Measurements from ENCODE around the gene RAD1.

Gene RAD1

DNA sequence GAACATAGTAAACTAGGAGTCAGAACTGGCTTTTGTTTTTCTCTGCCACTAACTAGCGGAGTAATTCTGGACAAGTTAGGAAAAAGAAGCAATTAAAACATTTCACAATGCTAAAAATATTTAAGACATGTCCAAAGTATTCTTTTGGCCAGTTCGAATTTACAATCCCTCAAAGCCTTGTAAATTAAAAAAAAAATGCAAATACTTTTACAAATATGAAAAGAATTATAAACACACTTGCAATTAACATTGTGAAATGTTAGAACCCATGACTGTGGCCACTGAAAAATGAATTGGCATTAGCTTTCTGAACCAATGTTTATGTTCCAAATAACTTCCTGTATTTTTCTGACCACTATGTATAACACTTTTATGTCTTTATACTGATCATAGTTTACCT, 2.2 kb downstream of the RAD1 start:
- H3K9ac ChIP-seq (ENCODE audit: low read depth, low read length), result 0 out of 2 replicates have a peak overlapping the region, but pooled peaks have one; percentile 100

GRCh38 chr5:34905564-34905963, 9.7 kb downstream of the RAD1 start:
- no peaks in the 10 kb centered on the region for H3K27me3 ChIP-seq (ENCODE audit: insufficient read depth, low read length)
- H3K36me3 ChIP-seq (ENCODE audit: insufficient read depth, low read depth, low read length), result peaks cover 49% of the 10 kb centered on the region
- H3K4me3 ChIP-seq (ENCODE audit: low read length), result no peak overlapping the region
- H3K9ac ChIP-seq (ENCODE audit: low read depth, low read length), result no peak overlapping the region
- H3K27ac ChIP-seq (ENCODE audit: low read length), result no peak overlapping the region
- no peaks in the 10 kb centered on the region for H3K4me1 ChIP-seq (ENCODE audit: insufficient read depth, low read length)
- no peaks in the 10 kb centered on the region for H3K9me3 ChIP-seq (ENCODE audit: insufficient read depth, low read depth, low read length)

More for the DNA sequence above, 2.2 kb downstream of the RAD1 start:
- Histone ChIP-seq H3K4me1 (ENCODE audit: insufficient read depth, low read length) (peaks cover 9% of the 10 kb centered on the region), H3K27me3 (ENCODE audit: insufficient read depth, low read length) (no peaks in the 10 kb centered on the region), H3K9me3 (ENCODE audit: insufficient read depth, low read depth, low read length) (no peaks in the 10 kb centered on the region), H3K27ac (ENCODE audit: low read length) (no peak overlapping the region), H3K4me3 (ENCODE audit: low read length) (0 out of 2 replicates have a peak overlapping the region, but pooled peaks have one; percentile 96), H3K36me3 (ENCODE audit: insufficient read depth, low read depth, low read length) (peaks cover 64% of the 10 kb centered on the region)

GRCh38 chr5:34903260-34903659, 12.0 kb downstream of the RAD1 start:
- Histone ChIP-seq H3K4me1 (ENCODE audit: insufficient read depth, low read length) (peaks cover 3% of the 10 kb centered on the region; the same call in 1 of the 2 replicates), H3K36me3 (ENCODE audit: insufficient read depth, low read depth, low read length) (peaks cover 26% of the 10 kb centered on the region), H3K9me3 (ENCODE audit: insufficient read depth, low read depth, low read length) (no peaks in the 10 kb centered on the region), H3K9ac (ENCODE audit: low read depth, low read length) (no peak overlapping the region), H3K4me3 (ENCODE audit: low read length) (no peak overlapping the region), H3K27me3 (ENCODE audit: insufficient read depth, low read length) (no peaks in the 10 kb centered on the region), H3K27ac (ENCODE audit: low read length) (no peak overlapping the region)

- Histone ChIP-seq H3K4me3 (ENCODE audit: low read length) (no peak overlapping the region), H3K4me1 (ENCODE audit: insufficient read depth, low read length) (peaks cover 3% of the 10 kb centered on the region; the same call in 1 of the 2 replicates), H3K9me3 (ENCODE audit: insufficient read depth, low read depth, low read length) (no peaks in the 10 kb centered on the region), H3K9ac (ENCODE audit: low read depth, low read length) (no peak overlapping the region), H3K27ac (ENCODE audit: low read length) (no peak overlapping the region), H3K27me3 (ENCODE audit: insufficient read depth, low read length) (no peaks in the 10 kb centered on the region), H3K36me3 (ENCODE audit: insufficient read depth, low read depth, low read length) (peaks cover 10% of the 10 kb centered on the region)
Observed at GRCh38 chr5:34900652-34901051, 14.7 kb downstream of the RAD1 start.

- H3K9ac ChIP-seq (ENCODE audit: low read depth, low read length), result 0 out of 2 replicates have a peak overlapping the region, but pooled peaks have one; percentile 22
- no peak overlapping the region for H3K27ac ChIP-seq (ENCODE audit: low read length)
- no peaks in the 10 kb centered on the region for H3K27me3 ChIP-seq (ENCODE audit: insufficient read depth, low read length)
- H3K9me3 ChIP-seq (ENCODE audit: insufficient read depth, low read depth, low read length), result no peaks in the 10 kb centered on the region
- no peak overlapping the region for H3K4me3 ChIP-seq (ENCODE audit: low read length)
- peaks cover 5% of the 10 kb centered on the region for H3K36me3 ChIP-seq (ENCODE audit: insufficient read depth, low read depth, low read length)
- peaks cover 3% of the 10 kb centered on the region; the same call in 1 of the 2 replicates for H3K4me1 ChIP-seq (ENCODE audit: insufficient read depth, low read length)
Observed at GRCh38 chr5:34899066-34899465, 16.2 kb downstream of the RAD1 start.

DNA sequence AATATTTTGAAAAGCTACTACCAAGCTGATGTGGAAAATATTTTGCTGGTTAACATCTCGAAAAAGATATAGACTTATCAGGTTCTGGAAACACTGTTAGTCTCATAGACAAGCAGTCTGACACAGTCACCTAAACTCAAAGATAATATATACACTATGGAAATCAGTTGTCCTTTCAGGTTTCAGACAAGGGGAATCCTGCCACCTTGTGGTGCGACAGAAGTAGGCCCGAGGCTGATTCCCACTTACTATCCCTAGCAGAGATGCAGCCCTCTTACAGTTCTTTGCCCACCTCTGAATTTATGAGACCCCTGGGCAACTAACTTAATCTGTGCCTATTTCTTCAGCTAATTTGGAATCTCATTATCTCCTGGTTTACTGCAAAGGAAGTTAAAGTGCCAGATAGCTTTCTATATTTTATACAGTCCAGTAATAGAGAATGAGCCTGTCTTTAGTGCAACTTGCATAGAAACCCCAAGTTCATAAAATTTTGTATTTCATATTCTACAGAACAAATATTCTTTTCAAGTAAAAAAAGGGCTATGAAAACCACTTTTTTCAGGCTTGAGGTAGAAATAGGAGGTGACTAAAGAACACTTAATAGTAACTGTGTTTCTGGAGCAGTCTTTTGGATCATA, 16.9 kb downstream of the RAD1 start:
- Histone ChIP-seq H3K36me3 (ENCODE audit: insufficient read depth, low read depth, low read length) (peaks cover 5% of the 10 kb centered on the region), H3K27me3 (ENCODE audit: insufficient read depth, low read length) (no peaks in the 10 kb centered on the region), H3K9ac (ENCODE audit: low read depth, low read length) (0 out of 2 replicates have a peak overlapping the region, but pooled peaks have one; percentile 22), H3K9me3 (ENCODE audit: insufficient read depth, low read depth, low read length) (no peaks in the 10 kb centered on the region), H3K4me3 (ENCODE audit: low read length) (no peak overlapping the region), H3K27ac (ENCODE audit: low read length) (no peak overlapping the region), H3K4me1 (ENCODE audit: insufficient read depth, low read length) (peaks cover 3% of the 10 kb centered on the region; the same call in 1 of the 2 replicates)

GRCh38 chr5:34897646-34898045, 17.7 kb downstream of the RAD1 start:
- H3K9ac ChIP-seq (ENCODE audit: low read depth, low read length), result no peak overlapping the region
- H3K4me1 ChIP-seq (ENCODE audit: insufficient read depth, low read length), result peaks cover 3% of the 10 kb centered on the region; the same call in 1 of the 2 replicates
- H3K36me3 ChIP-seq (ENCODE audit: insufficient read depth, low read depth, low read length), result peaks cover 3% of the 10 kb centered on the region
- H3K27me3 ChIP-seq (ENCODE audit: insufficient read depth, low read length), result no peaks in the 10 kb centered on the region
- H3K9me3 ChIP-seq (ENCODE audit: insufficient read depth, low read depth, low read length), result no peaks in the 10 kb centered on the region
- H3K27ac ChIP-seq (ENCODE audit: low read length), result no peak overlapping the region
- H3K4me3 ChIP-seq (ENCODE audit: low read length), result no peak overlapping the region

GRCh38 chr5:34895641-34896419, 19.5 kb downstream of the RAD1 start:
- Histone ChIP-seq H3K4me1 (ENCODE audit: insufficient read depth, low read length) (peaks cover 3% of the 10 kb centered on the region; the same call in 1 of the 2 replicates), H3K9me3 (ENCODE audit: insufficient read depth, low read depth, low read length) (no peaks in the 10 kb centered on the region), H3K27ac (ENCODE audit: low read length) (no peak overlapping the region), H3K27me3 (ENCODE audit: insufficient read depth, low read length) (no peaks in the 10 kb centered on the region), H3K9ac (ENCODE audit: low read depth, low read length) (no peak overlapping the region), H3K36me3 (ENCODE audit: insufficient read depth, low read depth, low read length) (no peaks in the 10 kb centered on the region), H3K4me3 (ENCODE audit: low read length) (no peak overlapping the region)

DNA sequence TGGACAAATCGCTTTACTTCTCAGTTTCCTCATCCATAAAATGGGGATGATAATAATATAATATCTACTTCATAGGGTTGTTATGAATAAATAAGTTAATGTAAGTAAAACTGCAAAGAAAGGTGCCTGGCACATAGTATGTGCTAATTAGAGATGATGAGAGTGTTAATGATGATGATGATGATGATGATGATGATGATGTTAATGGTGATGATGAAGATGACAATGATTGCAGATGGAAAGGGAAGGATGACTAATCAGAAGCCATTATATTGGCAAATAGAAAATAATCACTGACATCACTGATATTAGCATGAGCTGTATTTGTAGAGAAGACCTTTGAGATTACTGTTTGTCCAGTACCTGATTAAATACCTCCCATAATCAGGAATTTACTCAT, 20.6 kb downstream of the RAD1 start:
- H3K4me1 ChIP-seq (ENCODE audit: insufficient read depth, low read length), result peaks cover 3% of the 10 kb centered on the region; the same call in 1 of the 2 replicates
- H3K9ac ChIP-seq (ENCODE audit: low read depth, low read length), result no peak overlapping the region
- H3K27me3 ChIP-seq (ENCODE audit: insufficient read depth, low read length), result no peaks in the 10 kb centered on the region
- no peaks in the 10 kb centered on the region for H3K36me3 ChIP-seq (ENCODE audit: insufficient read depth, low read depth, low read length)
- H3K27ac ChIP-seq (ENCODE audit: low read length), result no peak overlapping the region
- H3K9me3 ChIP-seq (ENCODE audit: insufficient read depth, low read depth, low read length), result no peaks in the 10 kb centered on the region
- H3K4me3 ChIP-seq (ENCODE audit: low read length), result no peak overlapping the region

DNA sequence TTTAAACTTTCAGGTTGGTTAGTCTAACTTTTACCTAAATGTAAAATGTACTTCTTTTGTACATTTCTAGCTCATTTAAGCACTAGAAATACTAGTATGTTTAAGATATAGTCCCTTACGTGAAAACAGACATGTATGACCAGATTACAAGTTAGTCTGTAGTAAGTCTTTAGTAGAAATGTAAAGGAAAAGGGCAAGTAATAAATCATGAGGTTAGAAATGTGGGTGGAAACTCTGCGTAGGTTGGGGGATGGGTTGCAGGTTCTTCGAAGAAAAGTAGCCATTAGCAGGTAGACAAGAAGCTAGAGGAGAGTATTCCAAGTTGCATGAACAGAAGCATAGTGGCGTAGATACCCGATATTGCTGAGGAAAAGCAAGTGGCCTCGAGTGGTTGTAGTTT, 22.9 kb downstream of the RAD1 start:
- no peaks in the 10 kb centered on the region for H3K4me1 ChIP-seq (ENCODE audit: insufficient read depth, low read length)
- H3K27me3 ChIP-seq (ENCODE audit: insufficient read depth, low read length), result no peaks in the 10 kb centered on the region
- H3K9ac ChIP-seq (ENCODE audit: low read depth, low read length), result no peak overlapping the region
- no peak overlapping the region for H3K27ac ChIP-seq (ENCODE audit: low read length)
- no peaks in the 10 kb centered on the region for H3K9me3 ChIP-seq (ENCODE audit: insufficient read depth, low read depth, low read length)
- no peak overlapping the region for H3K4me3 ChIP-seq (ENCODE audit: low read length)
- H3K36me3 ChIP-seq (ENCODE audit: insufficient read depth, low read depth, low read length), result no peaks in the 10 kb centered on the region

GRCh38 chr5:34891981-34892380, 23.3 kb downstream of the RAD1 start:
- no peak overlapping the region for H3K27ac ChIP-seq (ENCODE audit: low read length)
- no peaks in the 10 kb centered on the region for H3K27me3 ChIP-seq (ENCODE audit: insufficient read depth, low read length)
- H3K9ac ChIP-seq (ENCODE audit: low read depth, low read length), result no peak overlapping the region

DNA sequence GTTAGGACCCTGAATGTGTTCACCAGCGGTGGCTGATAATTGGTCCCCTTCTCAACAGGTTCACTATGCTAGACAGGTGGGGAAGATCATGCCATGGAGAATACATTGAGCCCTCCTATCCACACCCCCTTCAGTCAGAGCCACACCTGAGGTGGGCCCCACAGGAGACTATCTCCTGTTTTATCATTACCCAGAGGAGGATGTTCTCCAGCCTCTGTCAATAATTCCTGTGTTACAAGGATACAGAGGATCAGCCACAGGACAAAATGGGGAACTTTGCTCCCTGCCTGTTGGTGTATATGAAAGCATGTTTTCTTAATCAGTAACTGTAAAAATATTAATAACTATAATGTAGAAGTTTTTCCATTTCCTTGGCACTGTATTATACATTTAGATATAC, 25.9 kb downstream of the RAD1 start:
- H3K4me1 ChIP-seq (ENCODE audit: insufficient read depth, low read length), result no peaks in the 10 kb centered on the region
- no peak overlapping the region for H3K27ac ChIP-seq (ENCODE audit: low read length)
- H3K9ac ChIP-seq (ENCODE audit: low read depth, low read length), result no peak overlapping the region
- H3K27me3 ChIP-seq (ENCODE audit: insufficient read depth, low read length), result no peaks in the 10 kb centered on the region
- H3K36me3 ChIP-seq (ENCODE audit: insufficient read depth, low read depth, low read length), result no peaks in the 10 kb centered on the region
- H3K9me3 ChIP-seq (ENCODE audit: insufficient read depth, low read depth, low read length), result no peaks in the 10 kb centered on the region
- H3K4me3 ChIP-seq (ENCODE audit: low read length), result no peak overlapping the region

More at GRCh38 chr5:34891981-34892380, 23.3 kb downstream of the RAD1 start:
- H3K9me3 ChIP-seq (ENCODE audit: insufficient read depth, low read depth, low read length), result no peaks in the 10 kb centered on the region
- H3K4me1 ChIP-seq (ENCODE audit: insufficient read depth, low read length), result no peaks in the 10 kb centered on the region
- H3K4me3 ChIP-seq (ENCODE audit: low read length), result no peak overlapping the region
- H3K36me3 ChIP-seq (ENCODE audit: insufficient read depth, low read depth, low read length), result no peaks in the 10 kb centered on the region

Data from iPS-20b (cell line).